Measurements from ENCODE around the gene PLEKHD1.

PLEKHD1 gene

DNA sequence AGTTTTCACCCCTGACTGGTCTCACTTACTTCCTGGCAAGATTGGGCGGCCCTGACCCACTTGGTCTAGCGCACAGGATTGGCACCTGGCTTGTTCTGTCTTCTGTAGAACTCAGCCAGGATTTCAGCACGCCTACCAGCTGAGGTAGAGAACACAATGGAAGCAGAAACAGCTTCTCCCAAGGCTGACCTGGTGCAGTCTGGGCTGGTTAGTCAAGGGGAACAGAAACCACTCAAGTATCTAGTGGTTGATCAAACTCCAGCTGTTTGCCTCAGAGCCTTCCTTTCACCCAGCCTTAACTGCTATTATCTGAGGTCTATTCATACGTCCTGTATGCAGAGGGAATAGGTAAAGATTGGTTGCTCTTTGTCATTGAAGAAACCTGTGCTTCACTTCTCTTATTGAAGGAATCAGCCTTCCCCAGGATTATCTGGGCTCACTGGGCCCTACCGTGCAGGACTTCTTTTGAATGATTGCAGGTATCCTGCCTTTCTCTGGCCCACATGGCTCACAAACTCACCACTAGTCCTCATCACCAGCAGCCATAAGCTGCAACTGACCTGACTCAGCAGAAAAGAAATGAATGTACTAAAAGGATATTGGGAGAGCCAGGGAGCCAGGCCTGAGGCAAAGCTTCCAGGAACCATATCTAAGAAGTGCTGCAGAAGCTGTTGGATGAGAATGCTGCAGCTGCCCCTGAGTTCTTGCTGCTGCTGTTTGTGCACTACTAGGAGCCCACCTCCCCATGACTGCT lies 2.5 kb upstream of the PLEKHD1 start:
- no peak overlapping the region for H3K4me3 ChIP-seq (replicated peaks; ENCODE audit: low read depth, low read length)
- no peak for TF ChIP-seq CTCF (IDR thresholded peaks at IDR 0.05; ENCODE audit: low read length, missing control alignments)
- DNase-seq (ENCODE audit: low read depth): no peak

DNA sequence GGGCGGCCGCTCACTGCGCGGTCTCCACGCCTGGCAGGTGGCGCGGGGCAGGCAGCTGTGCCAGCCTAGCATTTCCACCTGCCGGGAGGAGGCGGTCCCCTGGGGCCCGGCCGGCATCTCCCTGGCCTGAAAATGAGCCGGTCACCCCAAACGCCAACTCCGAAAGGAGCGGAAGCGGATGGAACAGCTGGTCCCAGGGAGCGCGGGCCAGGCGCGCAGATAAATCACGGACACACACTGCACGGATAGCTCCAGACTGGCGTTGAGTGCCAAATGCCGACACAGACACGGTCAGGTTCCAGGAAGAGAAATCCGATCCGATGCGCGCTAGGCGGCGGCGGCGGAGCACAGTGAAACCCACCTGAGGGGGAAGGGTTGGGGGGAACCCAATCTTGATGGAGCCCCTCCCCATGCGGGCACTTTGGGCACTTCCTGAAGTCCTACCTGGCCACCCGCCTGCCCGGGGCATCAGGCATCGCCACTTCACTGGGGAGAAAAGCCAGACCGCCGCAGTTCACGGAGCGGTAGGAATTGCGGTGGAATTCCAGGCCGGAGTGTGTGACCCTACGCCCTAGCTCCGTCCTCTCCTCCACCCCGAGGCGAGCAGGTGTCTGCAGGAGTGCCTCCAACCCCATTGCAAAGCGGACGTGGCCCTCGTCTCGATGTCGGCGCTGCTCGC lies 624 bp upstream of the PLEKHD1 start:
- no peak overlapping the region for H3K4me3 ChIP-seq (replicated peaks; ENCODE audit: low read depth, low read length)
- no peak for DNase-seq (ENCODE audit: low read depth)
- TF ChIP-seq CTCF (IDR thresholded peaks at IDR 0.05; ENCODE audit: low read length, missing control alignments): no peak

DNA sequence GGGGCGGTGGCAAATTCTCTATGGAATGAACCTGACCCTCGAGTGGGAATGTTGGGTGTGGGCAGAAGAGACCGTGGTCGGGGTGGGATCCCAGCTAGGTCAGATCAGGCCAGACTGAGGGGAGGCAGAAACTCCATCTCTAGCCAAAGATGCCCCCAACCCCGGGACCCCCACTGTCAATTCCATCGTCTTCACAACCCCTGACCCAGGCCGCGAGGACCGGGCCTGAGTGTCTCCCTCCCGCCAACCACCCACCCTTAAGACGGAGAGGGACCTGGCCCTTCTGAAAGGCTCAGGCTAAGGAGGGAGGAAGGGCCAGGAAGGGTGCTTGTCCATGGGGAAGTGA lies 760 bp downstream of the PLEKHD1 start:
- no peak overlapping the region for H3K4me3 ChIP-seq (replicated peaks; ENCODE audit: low read depth, low read length)
- no peak for DNase-seq (ENCODE audit: low read depth)
- TF ChIP-seq CTCF (IDR thresholded peaks at IDR 0.05; ENCODE audit: low read length, missing control alignments): no peak

- no peak for TF ChIP-seq CTCF (IDR thresholded peaks at IDR 0.05; ENCODE audit: low read length, missing control alignments)
- H3K4me3 ChIP-seq (replicated peaks; ENCODE audit: low read depth, low read length): no peak overlapping the region
- no peak for DNase-seq (ENCODE audit: low read depth)
These were observed 1.2 kb downstream of the PLEKHD1 start for GRCh38 chr14:69485701-69486100.

GRCh38 chr14:69487226-69487625 lies 2.7 kb downstream of the PLEKHD1 start:
- H3K4me3 ChIP-seq (replicated peaks; ENCODE audit: low read depth, low read length): no peak overlapping the region
- DNase-seq (ENCODE audit: low read depth): no peak
- TF ChIP-seq CTCF (IDR thresholded peaks at IDR 0.05; ENCODE audit: low read length, missing control alignments): no peak

- no peak for TF ChIP-seq CTCF (IDR thresholded peaks at IDR 0.05; ENCODE audit: low read length, missing control alignments)
- H3K4me3 ChIP-seq (replicated peaks; ENCODE audit: low read depth, low read length): no peak overlapping the region
- no peak for DNase-seq (ENCODE audit: low read depth)
These were observed 3.2 kb downstream of the PLEKHD1 start for GRCh38 chr14:69487771-69488170.

DNA sequence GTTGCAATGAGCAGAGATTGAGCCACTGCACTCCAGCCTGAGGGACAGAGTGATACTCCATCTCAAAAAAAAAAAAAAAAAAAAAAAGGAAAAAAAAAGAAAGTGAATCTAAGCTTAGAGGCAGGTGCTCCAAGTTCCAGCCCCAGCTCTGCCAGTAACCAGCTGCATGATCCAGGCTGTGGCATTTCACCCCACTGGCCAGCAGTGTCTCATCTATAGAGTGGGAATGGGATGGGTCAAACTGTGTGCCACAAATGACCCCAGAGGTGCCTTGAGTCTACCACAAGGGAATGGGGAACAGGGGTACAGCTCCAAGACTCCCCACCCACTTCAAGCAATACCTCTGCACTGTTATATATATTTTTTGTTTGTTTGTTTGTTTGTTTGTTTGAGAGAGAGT lies 5.0 kb downstream of the PLEKHD1 start:
- no peak overlapping the region for H3K4me3 ChIP-seq (replicated peaks; ENCODE audit: low read depth, low read length)
- TF ChIP-seq CTCF (IDR thresholded peaks at IDR 0.05; ENCODE audit: low read length, missing control alignments): no peak
- no peak for DNase-seq (ENCODE audit: low read depth)

All from fibroblast of pulmonary artery (primary cell).